Renal pelvis (tissue), 4 donors: Measurements from ENCODE around the gene MIGA1. TPM values are rescaled to one million over a fixed set of nuclear protein-coding genes. Genes with fewer than 3 reads are reported as not detected.
"Not testable (repeated sequence)": the region's sequence is repeated elsewhere in the genome, so short reads cannot be mapped to it uniquely, and the experiment has no call there.

Experiments used
- DNase-seq: peaks from one replicate; pipeline ENCODE4 v3.0.0-alpha.2; 2013
- polyA plus RNA-seq, 3 donors: library from polyadenylated mRNA; unstranded; fragments of 120-200 nt; gene quantifications; one replicate each; pipeline ENCODE4 v1.2.1, GENCODE V29; 2013; ENCODE audit not compliant: insufficient read length in 3 of 3

Gene MIGA1
- polyA plus RNA-seq, 3 donors = 13.0 to 21.3 (median 20.7) TPM

DNA sequence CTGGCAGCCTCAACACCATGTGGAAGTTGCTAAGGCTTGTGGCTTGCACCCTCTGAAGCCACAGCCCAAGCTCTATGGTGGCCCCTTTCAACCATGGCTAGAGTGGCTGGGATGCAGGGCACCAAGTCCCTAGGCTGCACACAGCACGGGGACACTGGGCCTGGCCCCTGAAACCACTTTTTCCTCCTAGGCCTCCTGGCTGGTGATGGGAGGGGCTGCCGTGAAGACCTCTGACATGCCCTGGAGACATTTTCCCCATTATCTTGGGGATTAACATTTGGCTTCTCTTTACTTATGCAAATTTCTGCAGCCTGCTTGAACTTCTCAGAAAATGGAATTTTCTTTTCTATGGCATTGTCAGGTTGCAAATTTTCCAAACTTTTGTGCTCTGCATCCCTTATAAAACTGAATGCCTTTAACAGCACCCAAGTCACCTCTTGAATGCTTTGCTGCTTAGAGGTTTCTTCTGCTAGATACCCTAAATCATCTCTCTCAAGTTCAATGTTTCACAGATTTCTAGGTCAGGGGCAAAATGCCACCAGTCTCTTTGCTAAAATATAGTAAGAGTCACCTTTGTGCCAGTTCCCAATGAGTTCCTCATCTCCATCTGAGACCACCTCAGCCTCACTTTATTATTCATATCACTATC is 6.8 kb downstream of the MIGA1 start:
- not testable (repeated sequence) for DNase-seq

DNA sequence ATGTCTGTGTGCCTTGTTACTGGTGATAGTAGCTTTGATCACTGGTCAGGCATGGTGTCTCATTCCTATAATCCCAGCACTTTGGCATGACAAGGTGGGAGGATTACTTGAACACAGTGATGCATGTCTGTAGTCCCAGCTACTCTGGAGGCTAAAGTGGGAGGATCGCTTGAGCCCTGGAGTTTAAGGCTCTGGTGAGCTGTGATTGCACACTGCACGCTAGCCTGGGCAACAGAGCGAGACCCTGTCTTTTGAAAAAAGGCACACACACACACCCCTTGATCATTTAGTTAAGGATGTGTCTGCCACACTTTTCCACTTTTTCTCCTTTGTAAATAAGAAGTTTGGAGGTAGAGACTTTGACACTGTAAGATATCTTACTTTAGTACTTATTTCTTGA is 15.1 kb downstream of the MIGA1 start:
- no peak for DNase-seq

DNA sequence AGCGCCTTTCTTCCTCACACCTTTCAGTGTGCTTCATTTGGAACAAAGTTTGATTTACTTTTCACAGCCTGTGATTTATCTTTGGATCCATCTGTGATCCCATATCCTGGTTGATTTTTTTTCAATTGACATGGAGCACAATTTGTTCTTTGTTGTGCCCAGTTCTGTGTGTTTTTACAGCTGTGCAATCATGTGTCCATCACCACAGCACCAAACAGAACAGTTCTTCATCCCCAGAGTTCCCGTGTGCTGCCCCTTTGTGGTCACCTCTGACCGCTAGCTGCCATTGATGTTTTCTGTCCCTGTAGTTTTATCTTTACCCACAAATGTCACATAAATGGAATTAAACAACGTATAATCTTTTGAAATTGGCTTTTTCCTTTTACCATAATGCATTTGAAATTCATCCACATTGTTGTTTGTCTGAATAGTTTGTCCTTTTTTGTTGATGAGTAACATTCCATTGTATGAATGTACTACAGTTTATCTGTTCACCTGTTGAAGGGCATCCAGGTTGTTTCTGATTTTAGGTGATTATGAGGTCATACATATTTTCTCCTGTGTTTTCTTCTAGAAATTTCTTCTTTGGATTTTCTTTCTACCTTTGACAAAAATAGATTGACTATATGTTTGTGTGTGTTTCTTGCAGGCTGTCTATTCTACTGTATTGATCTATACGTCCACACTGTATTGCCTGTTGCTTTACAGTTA is 17.4 kb downstream of the MIGA1 start:
- DNase-seq = no peak

DNA sequence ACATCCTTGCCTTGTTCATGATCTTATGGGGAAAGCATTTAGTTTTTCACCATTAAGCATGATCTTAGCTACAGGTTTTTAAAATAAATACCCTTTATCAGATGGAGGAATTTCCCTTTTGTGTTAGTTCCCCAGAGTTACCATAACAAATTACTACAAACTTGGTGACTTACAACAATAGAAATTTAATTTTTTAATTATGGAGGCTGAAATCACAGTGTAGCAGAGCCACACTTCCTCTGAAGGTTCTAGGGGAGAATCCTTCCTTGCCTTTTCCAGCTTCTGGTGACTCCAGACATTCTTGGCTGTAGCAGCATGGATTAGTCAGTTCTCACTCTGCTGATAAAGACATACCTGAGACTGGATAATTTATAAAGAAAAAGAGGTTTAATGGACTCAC is 18.5 kb downstream of the MIGA1 start:
- no peak for DNase-seq

DNA sequence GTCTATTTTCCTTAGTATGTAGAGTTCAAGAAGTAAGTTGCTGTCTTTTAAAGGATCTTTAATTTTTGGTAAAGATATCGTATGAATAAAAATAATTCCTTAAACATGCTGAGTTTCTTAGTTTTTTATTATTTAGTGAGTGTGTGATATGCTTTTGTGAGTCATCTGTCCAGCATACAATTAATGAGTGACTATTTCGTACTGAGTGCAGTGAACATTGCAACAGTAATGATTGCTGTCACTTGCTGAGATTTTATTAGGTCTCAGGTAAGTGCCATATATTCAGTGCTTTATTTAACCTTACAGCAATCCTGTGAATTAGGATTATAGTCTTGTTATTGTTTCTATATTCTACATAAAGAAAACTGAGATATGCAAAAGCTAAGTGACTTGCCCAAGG is 22.6 kb downstream of the MIGA1 start:
- no peak for DNase-seq

DNA sequence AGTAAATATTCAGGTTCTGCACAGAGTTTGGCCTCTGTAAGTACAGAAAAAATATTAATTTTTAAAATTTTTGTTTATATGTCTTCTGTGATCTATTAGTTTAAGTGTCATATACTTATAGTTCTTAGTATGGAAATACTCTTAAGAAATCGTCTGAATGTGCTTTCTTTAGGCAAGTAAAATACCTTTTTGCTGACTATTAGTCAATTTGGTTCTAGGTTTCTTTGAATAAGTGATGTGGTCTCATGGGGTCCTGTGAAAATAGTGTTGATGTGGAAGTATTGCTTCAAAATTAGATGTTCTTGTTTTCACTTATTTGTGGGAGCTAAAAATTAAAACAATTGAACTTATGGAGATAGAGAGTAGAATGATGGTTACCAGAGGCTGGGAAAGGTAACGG is 23.9 kb downstream of the MIGA1 start:
- DNase-seq = no peak

DNA sequence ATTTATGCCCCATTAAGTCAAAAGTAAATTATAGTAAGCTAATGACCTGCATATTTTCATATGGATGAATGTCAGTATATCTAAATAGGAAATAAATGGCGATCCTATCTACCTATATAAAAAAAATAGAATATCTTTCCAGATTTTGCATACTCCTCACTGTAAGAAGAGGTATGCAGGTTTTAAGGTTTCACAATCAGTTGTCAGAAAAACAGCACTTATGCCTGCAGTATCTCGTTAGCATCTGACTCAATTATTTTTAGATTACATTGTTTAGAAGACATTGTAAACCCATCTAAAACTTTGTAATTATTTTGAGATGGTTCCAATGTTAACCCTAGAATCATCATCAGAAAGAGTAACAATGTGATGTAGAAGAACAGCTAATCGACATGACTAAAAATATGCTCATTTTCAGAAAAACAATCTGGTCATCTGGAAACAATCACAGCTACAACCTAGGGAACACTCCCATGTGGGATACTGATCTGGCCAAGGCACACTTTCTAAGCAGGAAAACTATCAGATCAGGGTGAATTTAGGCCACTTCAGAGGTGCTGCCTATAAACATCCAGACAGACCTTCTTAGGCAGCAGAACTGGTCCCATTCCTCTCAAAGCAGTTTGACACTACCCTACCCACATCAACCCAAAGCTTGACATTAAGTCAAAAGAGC is 30.5 kb downstream of the MIGA1 start:
- not testable (repeated sequence) for DNase-seq

DNA sequence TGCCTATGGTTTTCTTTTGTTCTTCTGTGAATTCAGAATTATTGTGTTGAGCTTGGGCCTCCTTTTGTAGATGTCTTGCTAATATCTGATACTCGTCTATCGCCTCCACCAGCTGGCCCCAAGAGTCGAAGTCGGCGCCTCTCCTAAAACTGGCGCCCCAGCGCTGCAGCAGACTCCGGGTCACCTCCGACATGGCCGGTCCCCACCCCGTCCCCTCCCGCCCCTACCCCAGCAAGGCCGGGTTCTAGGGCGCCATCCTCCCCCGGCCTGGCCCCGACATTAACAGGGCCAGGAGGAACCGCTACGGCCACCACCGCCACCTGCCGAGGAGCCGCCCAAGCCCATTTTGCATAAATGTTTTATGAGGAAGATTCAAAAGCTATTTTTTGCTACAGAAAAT is 32.1 kb downstream of the MIGA1 start:
- DNase-seq = not testable (repeated sequence)

DNA sequence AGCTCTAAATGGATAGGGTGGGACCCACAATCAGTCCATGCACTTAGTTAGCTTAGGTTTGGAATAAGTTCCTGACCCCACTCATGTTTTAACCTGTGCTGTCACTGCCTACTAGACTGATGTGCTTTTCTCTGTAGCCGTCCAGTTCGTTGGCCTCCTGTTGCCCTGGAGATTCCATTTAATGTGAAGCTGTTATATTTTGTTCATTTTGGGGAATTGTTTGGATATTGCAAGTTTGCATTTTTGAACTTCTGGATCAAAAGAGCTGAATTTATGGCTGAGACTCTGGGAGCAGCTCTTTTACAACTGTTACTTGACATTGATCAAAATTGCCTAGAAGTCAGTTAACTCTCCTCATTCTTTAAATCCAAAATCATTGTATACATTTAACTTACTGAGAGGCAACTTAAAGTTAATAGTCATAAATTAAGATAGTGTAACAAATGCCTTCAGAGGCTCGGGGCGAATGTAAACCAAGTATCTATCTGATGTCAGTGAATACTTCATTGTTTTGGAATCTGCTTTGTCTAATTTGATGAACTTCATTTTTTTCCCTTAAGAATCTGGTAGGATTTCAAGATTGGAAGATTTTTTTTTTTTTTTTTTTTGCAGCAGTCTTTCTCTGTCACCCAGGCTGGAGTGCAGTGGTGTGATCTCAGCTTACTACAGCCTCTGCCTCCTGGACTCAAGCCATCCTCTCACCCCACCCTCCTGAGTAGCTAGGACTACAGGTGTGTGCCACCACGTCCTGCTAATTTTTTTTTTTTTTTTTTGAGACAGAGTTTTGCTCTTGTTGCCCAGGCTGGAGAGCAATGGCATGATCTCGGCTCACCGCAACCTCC is 38.1 kb downstream of the MIGA1 start:
- no peak for DNase-seq

DNA sequence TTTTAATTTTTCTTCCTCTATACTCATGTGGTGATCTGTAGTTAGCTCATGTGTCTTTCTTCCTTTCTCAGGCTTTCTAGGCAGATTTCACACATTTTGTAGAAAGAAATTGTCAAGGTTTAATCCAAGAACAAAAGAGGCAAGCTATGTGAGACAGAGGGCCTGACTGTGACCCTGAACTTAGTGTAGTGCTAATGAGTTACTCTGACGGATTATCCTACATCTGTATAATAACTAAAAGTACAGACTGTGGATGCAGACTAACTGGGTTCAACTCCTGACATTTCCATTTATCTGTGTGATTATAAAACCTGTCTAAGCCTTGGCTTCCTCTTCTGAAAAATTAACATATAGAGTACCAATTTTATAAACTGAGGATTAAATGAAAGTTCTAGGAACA is 40.7 kb downstream of the MIGA1 start:
- DNase-seq = no peak

DNA sequence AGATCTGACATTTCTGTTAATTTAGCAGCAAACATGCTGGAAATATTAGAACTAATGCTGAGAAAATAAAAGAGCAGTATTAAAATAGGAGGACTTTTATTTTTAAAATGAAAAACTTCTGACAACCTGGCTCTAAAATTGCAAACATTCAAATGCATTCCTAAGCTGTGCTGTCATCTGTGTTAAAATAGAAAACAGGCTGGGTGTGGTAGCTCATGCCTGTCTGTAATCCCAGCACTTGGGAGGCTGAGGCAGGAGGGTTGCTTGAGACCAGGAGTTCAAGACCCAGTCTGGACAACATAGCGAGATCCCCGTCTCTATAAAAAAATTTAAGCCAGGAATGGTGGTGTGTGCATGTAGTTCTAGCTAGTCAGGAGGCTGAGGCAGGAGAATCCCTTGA is 44.6 kb downstream of the MIGA1 start:
- DNase-seq = no peak

DNA sequence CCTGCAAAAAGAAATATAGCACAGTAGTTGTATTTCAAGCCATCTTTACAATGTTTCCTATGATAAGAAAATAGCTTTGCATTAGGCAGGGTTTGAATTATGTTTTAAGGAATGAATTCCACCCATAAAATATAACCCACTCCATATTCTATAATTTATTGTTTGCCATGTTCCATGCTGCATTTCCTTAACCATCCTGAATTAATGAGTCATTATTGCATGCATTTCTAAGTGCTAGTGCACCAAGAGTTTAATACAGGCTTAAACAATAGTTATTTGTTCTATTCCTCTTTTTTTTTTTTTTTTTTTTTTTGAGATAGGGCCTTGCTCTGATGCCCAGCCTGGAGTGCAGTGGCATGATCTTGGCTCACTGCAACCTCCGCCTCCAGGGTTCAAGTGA is 45.2 kb downstream of the MIGA1 start:
- DNase-seq = no peak

DNA sequence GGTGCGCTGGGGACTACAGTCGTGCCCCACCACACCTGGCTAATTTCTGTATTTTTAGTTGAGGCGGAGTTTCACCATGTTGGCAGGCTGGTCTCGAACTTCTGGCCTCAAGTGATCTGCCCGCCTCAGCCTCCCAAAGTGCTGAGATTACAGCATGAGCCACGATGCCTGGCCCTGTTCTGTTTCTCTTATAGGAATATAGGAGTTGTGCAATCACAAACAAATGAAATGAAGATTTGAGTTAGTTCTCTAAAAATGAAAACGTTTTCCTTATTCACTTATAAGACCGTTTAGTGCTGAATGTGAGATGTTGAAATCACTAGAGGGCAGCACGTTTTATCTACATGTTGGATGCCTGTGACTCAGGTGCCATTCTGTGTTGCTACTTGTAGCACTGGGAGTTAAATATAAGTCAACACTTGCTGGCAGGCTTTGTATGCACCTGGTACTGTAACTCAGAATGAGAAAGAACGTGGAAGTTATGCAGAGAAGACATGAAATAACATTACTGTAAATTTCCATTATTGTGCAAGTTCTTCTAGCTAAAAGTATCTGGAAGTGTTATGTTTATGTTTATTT is 45.8 kb downstream of the MIGA1 start:
- no peak for DNase-seq

DNA sequence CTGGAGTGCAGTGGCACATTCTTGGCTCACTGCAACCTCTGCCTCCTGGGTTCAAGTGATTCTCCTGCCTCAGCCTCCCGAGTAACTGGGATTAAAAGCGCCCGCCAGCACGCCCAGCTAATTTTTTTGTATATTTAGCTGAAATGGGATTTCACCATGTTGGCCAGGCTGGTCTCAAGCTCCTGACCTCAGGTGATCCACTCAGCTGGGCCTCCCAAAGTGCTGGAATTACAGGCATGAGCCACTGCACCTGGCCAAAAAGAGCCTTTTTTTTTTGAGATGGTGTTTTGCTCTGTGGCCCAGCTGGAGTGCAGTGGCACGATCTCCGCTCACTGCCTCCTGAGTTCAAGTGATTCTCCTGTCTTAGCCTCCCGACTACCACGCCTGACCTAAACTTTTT is 47.4 kb downstream of the MIGA1 start:
- not testable (repeated sequence) for DNase-seq

DNA sequence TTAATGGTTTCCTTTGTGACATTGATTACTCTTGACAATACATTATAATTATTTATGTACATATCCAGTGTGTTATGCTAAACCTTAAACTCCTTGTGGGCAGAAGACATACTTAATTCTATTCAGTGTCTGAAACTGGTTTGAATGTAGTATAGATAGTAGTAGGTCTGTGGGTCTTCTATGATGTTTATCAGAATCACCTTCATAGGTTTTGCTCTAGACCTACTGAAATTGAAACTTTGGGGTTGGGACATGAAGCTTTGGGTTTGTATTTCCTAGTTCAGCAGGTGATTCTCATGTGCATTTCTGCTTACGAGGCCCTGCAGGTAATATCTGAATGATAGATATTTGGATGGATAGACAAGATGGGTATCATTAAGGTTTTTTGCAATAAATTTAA is 48.6 kb downstream of the MIGA1 start:
- no peak for DNase-seq

DNA sequence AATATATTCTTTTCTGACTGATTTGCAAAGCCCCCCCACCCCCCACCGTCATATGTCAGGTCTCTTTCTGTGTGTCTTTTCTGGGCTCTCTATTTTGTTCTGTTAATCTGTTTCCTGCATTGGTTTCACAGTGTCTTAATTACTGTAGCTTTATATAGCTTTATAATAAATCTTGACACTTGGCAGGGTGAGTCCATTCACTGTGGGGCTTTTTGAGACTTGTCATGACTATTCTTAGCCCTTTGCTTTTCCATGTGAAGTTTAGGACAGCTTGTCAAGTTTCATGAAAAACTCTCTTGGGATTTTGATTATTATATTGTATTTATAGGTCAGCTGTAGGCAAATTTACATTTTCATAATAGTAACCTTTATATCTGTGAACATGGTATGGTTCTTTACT is 50.4 kb downstream of the MIGA1 start:
- DNase-seq = no peak

DNA sequence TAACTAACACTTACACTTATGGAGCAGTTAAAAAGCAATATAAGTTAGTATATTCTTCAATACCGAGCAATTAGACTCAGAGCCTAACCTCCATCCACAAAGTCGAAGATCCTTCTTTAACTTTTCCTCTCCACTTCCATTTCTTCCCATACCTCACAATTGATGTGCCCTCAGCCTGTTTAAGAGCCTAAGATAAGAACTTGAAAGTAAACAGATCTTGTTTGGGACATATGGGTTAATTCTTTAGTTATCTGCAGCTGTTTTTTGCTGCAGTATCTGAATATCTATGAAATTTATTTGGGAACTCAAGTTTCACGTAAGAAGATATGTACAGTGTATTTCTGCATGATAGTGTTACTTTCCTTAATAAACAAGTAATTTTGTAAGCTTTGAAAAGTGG is 51.5 kb downstream of the MIGA1 start:
- DNase-seq = no peak

DNA sequence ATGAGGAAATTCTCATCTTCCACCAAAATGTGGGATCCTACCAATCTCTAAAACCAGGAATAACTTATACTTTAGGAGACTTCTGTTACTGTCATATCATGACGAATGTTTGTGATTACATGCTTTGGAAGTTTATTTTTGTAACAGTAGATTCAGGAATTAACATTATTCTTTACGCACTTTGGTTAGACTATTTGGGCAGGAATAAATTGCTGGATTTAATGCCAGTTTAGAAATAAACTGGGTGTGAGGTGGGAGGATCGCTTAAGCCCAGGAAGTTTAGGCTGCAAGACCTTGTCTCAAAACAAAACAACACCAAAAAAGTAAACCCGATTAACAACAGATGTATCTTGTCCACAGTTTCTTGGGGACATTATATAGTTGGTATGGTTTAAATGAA is 52.1 kb downstream of the MIGA1 start:
- no peak for DNase-seq

DNA sequence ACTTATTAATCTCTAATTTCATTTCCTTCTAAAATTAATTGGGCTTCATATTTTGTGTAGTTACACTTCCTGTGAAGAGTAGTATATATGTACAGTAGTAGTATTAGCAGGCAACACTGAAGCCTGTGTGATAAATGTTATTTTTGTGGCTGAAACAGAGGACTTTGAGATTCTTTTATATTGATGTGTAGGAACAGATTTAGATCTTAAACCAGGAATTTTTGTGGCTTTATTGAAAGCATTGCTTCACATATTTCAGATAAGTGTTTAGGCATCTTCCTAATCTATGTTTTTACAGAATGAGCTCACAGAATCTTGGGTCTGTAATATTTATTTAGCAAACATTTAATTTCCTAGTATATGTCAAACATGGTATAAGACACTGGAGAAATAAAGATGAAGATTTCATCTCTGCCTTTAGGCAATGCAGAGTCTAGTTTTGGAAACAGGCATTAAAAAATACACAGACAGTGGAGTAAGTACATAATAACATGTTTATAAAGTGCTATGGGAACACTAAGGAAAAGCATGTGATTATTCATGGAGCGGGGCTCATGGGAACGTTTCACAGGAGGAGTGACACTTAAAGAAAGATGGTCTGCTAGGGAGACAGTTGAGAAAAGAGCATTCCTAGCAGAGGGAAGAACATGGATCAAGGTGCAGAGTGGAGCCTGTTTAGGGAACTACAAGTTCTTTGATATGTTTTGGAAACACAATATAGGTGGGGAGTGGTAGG is 52.7 kb downstream of the MIGA1 start:
- DNase-seq = no peak

DNA sequence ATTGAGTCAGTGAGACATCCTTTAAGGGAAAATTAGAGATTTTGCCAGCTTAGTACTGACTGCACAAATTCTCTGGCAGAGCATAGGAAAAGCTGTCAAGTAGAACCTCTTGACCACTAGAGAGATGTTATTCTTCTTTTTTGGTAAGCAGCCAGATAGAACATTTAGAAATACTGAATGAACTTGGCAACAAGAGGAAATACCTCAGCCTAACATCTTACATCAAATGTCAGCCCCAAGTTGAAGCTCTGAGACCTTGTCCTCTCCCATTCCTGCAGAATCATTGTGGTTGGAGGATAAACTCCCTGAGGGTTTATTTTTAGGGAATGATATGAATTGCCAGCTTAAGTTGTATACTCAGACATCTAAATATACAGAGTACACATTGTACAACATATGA is 53.5 kb downstream of the MIGA1 start:
- peak; percentile 27 for DNase-seq

DNA sequence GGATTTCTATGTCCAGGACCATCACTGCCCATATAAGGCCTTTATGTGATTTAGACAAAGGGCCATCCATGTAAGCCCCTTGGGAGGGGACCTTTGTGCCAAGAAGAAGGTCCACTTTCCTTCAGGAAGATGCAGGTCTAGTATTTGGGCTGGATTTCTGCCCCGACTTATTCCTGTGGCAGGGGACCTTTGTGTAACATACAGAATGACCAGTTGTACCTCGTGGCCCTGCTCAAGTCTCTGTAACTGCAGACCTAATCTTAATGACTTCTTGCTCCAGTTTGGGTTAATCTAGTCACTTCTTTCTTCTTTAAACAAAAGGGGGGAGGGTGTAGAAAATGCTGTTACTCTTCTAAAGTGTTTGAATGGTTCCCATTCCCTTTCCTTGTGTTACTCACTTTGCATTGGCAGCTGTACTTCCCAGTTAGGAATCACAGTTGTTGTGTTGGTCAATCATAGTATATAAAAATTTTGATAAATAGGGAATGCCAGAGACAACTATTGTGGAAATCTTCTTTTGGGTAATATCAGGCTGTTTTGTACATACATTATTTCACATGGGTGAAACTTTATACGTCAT is 54.2 kb downstream of the MIGA1 start:
- DNase-seq = no peak
